Measurements from ENCODE around the gene NEK11.
"Not testable (repeated sequence)": the region's sequence is repeated elsewhere in the genome, so short reads cannot be mapped to it uniquely, and the experiment has no call there.

The NEK11 gene

DNA sequence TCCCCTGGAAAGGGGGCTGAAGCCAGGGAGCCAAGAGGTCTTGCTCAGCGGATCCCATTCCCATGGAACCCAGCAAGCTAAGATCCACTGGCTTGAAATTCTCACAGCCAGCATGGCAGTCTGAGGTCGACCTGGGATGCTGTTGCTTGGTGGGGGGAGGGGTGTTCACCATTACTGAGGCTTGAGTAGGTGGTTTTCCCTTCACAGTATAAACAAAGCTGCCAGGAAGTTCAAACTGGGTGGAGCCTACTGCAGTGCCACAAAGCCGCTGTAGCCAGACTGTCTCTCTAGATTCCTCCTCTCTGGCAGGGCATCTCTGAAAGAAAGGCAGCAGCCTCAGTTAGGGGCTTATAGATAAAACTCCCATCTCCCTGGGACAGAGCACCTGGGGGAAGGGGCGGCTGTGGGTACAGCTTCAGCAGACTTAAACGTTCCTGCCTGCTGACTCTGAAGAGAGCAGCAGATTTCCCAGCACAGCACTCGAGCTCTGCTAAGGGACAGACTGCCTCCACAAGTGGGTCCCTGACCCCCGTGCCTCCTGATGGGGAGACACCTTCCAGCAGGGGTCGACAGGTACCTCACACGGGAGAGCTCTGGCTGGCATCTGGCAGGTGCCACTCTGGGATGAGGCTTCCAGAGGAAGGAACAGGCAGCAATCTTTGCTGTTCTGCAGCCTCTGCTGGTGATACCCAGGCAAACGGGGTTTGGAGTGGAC lies 15.8 kb downstream of the NEK11 start:
- DNase-seq, result not testable (repeated sequence)

DNA sequence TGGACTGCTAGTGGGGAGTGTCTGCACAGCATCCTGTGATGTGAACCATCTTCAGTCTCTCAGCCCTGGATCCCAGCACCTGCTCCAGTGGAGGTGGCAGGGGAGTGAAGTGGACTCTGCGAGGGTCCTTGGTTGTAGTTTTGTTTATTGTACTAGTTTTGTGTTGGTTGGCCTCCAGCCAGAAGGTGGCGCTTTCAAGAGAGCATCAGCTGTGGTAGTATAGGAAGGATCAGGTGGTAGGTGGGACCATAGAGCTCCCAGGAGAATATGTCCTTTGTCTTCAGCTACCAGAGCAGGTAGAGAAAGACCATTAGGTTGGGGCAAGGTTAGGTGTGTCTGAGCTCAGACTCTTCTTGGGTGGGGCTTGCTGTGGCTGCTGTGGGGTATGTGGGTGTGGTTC lies 20.9 kb downstream of the NEK11 start:
- DNase-seq, result no peak

DNA sequence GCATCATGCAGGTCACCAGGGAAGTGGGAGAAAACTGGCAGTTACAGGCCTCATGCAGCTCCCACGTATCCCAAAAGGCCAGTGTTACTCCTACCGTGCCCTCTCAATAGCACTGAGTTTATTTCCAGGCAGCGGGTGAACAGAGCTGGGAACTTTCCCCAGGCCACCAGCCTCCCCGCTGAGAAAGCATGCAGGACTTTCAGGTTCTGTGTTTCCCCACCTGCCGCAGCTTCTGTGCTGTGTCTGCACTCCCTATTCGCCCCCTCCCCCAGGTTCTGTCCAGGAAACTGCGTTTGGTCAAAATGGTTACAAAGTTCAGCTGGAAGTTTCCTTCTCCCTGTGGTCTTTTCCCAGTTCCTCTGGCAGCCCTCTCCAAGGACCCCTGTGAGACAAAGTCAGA lies 21.4 kb downstream of the NEK11 start:
- no peak for DNase-seq

DNA sequence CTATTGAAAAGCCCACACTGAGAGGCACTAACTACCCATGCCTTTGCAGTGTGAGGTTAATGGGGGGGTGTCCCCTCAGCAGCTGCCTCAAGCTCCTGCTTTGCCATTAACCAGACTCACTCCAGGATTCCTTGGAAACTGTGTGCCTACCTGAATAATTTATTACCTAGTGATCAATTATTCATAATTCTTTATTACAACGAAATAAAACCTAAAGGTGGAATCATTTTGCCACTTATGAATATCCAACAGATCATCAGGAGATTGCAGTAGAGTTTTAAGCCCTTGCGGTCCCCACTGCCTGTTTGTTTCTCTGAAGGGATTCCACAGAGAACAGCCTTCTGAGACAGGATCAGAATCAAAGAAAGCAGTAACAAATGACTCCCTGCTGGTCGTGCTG lies 23.3 kb downstream of the NEK11 start:
- no peak for DNase-seq

DNA sequence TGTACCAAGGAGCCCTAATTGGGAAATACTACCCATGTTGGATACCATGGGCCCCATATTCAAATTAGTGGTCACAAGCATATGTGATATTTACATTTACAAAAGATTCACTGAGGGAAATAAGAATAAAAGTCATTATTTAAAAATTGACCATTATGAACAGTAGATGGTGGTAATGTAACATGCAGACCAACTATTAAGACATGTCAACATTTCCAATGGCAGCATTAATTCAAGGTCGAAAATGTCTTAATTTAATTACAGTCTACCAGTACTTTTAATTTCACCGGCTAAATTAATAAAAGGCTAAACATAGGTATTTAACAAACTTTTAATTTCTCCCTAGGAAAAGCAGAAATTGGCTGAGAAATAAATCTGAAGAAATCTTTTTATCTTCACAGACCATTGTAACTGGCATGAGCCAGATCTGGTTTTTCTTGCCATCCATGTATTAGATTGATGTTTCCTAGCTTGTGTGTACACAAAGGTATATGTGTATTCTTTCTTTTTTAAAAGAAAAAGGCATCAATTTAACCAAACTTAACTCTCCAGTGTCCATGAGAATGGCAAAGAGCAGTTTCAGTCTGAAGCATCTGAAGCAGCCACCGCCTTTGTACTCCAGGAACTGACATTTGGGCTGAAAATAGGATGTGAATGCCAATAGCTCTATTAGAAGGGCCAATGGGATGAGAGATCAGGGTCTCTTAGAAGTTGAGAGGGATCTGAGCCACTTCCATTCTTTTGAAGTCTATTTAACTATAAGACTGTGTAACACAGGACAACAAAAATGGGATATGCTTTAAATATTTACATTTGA lies 26.6 kb downstream of the NEK11 start:
- no peak for DNase-seq

GRCh38 chr3:131067983-131068382 lies 41.3 kb downstream of the NEK11 start:
- DNase-seq, result no peak

DNA sequence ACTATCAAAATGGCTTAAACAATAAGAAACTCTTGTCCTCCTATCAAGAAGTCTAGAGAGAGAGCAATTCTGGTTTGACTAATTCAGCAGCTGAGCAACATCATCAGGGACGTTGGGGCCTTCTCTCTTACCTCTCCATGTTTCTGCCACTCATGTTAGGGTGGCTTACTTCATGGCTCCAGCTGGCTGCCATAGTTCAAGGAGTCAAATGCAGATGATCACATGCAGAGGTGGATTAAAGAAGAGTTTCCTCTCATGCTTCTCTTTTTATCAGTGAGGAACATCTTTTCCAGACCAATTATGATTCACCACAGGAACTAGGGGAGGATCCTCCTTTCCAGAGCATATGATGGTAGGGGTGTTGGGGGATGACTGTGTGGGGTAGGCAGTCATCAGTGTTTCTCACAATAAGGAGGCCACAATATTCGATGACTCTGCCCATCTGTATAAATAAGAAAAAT lies 45.5 kb downstream of the NEK11 start:
- no peak for DNase-seq

GRCh38 chr3:131072845-131073244 lies 46.2 kb downstream of the NEK11 start:
- no peak for DNase-seq

GRCh38 chr3:131075632-131076328 lies 49.1 kb downstream of the NEK11 start:
- no peak for DNase-seq

GRCh38 chr3:131077904-131078303 lies 51.2 kb downstream of the NEK11 start:
- DNase-seq, result no peak

DNA sequence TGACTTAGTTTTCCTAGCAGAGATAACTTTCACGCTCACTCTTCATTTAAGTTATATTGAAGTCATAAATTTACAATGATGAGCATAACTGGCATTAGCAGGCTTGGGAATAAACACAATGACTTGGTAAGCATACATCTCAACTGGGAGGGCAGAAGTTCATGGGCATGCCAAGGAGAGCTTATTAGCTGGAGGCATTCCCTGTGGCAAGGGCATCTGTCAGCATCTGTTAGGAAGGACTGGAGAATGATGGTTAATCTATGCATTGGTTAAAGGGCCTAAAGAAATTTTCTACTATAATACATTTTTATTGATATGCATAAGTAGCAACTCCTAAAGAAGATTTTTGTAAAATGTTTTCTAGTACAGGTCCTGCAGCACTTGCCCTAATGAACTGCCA lies 52.4 kb downstream of the NEK11 start:
- no peak for DNase-seq

GRCh38 chr3:131081224-131081623 lies 54.5 kb downstream of the NEK11 start:
- no peak for DNase-seq

DNA sequence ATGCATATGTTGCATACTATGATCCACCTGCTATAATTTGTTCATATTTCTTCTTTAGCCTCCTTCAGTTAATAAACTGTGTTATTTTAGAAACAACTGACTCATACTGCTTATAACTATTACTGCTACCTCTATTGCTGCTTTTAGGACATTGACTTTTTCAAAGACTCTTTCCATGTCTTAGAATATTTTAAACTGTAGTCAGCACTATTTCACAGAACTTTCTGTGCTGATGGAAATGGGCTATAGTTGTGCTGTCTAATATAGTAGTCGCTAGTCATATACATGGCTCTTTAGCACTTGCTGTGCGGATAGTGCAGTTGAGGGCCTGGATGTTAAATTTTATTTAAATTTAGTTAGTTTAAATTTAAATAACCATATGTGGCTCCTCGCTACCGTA lies 55.6 kb downstream of the NEK11 start:
- DNase-seq, result no peak

DNA sequence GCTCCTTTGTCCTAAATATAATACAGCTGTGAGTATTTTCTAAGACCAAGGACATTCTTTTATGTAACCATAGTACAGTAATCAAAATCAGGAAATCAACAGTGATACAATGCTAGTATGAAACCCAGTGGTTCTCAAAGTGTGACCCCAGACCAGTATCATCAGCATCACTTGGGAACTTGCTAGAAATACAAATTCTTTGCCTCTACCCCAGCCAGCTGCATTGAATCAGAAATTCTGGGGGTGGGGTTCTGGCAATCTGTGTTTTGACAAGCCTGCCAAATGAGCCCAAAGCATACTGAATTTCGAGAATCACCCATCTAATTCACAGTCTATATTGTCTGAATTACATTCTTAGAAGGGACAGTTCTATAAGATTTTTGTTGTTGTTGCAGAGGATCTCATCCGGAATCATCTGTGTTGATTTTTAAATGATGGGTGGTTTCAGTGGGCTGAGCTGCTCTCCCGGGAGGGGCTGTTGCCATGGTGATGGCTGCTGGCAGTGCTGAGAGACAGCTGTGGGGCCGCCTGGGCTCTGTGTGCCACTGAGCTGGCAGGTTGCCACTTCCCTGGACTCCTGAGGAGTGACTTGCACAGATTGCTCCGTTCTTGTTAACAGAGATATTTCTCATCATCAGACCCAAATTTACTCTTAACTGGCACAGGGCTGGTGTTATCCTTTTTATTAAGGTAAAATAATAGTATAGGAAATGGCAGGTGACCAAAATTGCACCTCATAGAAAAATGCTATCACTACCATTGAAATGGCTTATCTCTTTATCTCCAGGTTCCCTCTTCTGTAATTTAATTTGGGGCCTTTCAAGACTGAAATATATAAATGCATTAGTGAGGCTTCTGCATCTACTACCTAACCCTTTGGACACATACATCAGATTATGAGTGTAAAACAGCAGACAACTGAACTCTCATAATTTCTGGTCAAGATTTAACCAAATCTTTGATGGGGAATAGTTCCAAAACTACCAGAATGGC lies 56.5 kb downstream of the NEK11 start:
- no peak for DNase-seq

DNA sequence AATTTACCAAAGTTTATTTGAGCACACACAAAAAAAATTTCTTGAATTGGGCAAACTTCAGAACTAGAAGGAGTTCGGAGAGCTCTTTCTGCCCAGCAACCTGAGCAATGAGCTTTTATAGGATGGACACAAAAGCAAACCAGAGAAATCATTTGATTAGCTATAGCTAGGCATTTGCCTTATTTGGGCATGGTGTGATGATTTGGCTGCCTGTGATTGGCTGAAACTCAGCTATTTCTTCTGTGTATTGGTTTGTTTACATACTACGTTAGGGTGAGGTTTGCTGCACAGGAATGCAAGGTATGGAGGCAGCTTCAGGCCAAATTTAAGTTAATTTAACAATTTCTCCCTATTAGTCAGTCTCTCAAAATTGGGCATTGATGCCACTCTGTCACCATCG lies 65.1 kb downstream of the NEK11 start:
- no peak for DNase-seq

DNA sequence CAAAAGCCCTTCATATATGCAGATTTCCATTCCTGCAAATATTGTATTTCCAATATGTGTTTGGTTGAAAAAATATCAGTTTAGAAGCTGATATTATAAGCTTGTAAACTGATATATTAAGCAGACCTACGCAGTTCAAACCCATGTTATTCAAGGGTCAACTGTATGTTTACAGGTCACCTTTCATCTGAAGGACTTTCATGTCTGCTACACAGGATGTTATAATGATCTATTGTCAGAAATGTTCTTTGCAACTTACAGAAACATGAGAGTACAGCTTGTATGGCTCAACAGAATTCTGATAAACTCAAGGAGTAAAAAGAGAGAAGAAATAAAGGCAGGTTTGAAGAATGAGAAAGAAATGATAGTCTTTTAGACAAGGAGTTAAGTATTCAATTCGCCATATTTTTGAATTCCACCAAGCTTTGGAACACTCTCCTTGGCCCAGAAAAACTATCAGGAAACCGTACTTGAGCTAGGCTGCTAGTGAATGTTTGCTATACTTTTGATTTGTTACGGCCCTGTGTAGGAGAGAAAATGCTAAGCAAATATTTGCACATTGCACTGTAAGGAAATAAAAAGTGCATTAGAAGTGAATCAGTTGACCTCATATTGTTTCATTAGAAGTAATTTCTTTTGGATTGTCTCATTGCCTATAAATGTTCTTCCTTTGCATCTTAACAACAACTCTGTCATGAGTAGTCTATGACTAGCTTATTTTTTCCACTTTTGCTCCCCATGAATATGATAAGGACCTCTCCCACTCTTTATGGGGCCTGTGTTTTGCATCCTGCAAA lies 81.2 kb downstream of the NEK11 start:
- DNase-seq, result no peak

DNA sequence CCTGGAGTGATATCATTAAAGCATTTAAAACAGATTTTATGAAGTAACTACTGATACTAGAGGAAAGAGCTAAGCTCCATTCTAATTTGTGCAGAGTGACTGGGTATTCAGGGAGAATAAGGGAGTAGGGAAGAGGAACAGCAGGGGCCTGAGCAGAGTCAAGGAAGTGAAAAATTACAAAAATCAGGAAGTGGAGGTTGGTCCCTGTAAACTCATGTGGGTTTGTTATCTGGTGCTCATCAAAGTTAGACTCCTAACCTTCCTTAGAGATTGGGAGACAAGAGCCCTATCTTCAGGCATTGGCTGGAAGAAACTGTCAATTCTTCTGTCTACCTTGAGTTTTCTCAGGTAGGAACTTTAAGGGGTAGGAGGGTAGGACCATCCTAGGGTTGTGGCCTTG lies 82.5 kb downstream of the NEK11 start:
- DNase-seq, result no peak

- DNase-seq, result no peak
These were observed 83.4 kb downstream of the NEK11 start for GRCh38 chr3:131110087-131110486.

- DNase-seq, result no peak
These were observed 87.6 kb downstream of the NEK11 start for GRCh38 chr3:131114256-131114655.

- DNase-seq, result no peak
These were observed 99.0 kb downstream of the NEK11 start for GRCh38 chr3:131125684-131126083.

GRCh38 chr3:131140891-131141290 lies 114.2 kb downstream of the NEK11 start:
- no peak for DNase-seq

DNA sequence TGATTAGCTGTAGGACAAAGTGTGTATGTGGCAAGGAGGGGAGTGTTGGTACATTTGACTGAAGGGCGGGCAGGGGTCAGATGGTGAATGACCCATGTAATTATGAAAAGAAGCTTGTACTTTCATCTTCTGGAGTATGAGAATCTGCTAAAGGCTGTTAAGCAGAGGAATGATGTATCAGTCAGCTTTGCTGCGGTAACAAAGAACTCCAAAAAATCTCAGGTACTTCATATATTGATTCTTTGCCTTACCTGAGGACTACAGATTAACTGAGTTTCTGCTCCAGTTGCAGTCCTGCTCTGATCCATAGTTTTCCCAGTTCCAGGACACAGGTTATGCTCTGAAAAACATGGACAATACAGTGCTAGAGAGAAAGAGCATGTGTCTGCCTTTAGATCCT lies 115.1 kb downstream of the NEK11 start:
- DNase-seq, result no peak

Measured in activated CD4-positive, CD25-positive, alpha-beta regulatory T cell treated with anti-CD3 and anti-CD28 coated beads, Interleukin-2, amount 50 U/mL, for 72 hours (primary cell).